Measurements from ENCODE around the gene PODXL2.
"Not testable (repeated sequence)": the region's sequence is repeated elsewhere in the genome, so short reads cannot be mapped to it uniquely, and the experiment has no call there.

The PODXL2 gene

GRCh38 chr3:127692501-127693335 is 63.7 kb downstream of the PODXL2 start:
- DNase-seq, result no peak

- DNase-seq, result no peak
These were observed 64.4 kb downstream of the PODXL2 start for GRCh38 chr3:127693336-127693843.

GRCh38 chr3:127694467-127695215 is 65.7 kb downstream of the PODXL2 start:
- peak; percentile 47 for DNase-seq

- DNase-seq, result peak; percentile 60
These were observed 68.7 kb downstream of the PODXL2 start for GRCh38 chr3:127697551-127698240.

DNA sequence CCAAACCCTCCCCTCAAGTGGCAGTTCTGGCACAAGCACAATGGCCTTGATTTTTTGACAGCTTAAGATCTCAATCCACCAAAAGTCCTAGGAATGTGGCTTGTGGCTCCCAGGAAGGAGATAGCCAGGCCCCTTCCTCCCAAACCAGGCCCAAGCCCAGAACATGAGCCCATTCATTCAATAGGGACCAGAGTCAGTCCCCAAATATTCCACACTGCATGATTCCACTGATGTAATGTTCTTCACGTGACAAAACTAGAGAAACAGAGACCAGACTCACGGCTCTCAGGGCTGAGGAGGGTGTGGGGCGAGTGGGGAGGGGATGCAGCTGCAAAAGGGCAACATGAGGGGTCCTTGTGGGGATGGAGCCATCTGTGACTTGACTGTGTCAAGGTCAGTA is 69.3 kb downstream of the PODXL2 start:
- no peak for DNase-seq

DNA sequence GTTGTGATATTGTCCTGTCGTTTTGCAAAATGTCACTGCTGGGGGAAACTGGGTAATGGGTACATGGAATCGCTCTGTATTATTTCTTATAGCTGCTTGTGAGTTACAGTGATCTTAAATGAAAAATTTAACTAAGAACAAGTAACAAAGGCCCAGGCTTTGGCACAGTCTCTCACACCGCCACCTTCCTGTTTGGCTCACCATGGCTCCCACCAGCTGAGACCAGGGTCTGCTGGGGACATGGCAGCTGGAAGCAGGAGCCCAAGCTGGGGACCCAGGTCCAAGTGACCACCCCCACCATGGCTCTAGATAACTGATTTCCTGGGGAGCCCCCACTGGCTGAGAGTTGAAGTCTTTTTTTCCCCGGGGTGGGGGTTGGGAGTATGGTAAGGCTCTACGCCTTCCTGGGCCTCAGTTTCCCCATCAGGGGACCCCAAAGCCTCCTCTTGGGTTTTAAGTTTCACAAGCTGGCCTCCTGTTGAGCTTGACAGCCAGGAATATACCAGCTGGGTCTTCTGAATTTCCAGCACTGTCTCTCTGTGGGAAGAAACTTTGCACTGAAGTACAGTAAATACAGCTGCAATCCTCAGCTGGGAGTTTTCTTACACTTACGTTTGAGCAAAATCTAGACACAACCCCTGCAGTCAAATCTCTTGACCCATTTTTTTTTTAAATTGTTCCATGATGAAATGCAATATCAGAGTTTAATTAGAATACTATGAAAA is 69.9 kb downstream of the PODXL2 start:
- DNase-seq, result no peak

GRCh38 chr3:127699416-127700300 is 70.7 kb downstream of the PODXL2 start:
- no peak for DNase-seq

DNA sequence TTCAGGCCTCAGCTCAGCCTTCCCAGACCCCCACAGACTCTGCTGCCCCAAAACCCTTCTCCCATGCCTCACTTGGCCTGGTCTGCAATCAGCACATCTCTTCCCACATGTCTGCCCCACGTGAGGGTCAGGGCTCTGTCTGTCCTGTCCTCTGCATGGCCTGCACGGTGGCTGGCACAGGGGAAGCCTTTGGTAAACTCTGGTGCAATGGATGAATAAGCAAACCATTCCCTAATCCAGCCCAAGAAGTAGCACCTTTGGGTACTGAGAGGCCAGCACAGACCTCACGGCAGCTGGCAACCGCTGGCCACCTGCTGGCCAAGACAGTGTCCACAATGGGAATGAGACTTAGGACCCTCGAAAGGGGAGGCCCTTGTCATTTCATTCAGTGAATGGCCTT is 71.4 kb downstream of the PODXL2 start:
- DNase-seq, result no peak

DNA sequence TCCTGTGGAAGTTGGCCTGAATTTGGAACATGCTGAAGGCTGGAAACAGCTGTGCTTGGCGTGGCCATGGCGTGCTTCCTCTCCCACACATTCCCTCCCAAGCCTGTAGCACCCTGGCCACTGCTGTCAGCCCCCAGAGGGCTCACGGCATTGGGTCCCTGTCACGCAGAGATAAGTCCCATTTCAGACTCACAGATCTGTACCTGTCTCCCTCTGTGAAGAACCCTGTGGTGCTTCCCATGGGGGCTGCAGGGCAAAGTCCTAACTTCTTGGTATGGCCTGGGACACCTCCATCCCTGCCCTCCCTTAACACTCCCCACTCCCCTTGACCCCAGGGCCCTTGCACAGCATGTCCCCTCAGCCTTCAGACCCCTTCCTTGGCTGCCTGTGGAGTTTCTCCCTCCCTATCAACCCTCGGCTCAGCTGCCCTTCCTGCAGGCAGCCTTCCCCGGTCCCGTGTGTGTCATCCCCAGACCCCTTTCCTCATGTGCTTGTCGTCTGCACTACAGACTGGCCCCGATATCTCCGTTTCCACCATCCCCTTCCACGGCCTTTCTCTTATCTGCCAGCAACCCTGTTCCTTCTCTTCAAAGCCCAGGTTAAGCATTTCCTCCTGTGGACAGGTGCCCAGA is 72.4 kb downstream of the PODXL2 start:
- DNase-seq, result no peak

DNA sequence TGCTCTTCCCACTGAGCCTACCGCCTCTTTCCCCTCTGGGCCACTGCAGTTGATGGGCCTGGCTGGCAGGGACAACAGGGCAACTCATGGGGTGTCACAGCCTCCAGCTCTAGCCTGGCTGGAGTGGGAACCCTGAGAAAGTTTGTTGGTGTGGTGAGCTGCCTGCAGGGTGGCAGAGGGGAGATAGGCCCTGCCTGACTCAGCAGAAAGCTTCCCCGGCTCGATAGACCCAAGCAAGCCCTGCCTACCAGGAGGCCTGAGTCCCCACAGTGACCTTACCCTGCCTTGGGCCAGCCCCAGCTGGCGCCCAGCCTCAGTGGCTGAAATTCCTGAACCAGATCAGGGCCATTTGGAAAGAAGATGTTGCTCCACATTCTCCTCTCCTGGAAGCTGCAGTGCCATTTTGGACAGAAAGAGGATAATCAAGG is 73.2 kb downstream of the PODXL2 start:
- DNase-seq, result no peak

GRCh38 chr3:127704840-127705239 is 75.9 kb downstream of the PODXL2 start:
- not testable (repeated sequence) for DNase-seq

DNA sequence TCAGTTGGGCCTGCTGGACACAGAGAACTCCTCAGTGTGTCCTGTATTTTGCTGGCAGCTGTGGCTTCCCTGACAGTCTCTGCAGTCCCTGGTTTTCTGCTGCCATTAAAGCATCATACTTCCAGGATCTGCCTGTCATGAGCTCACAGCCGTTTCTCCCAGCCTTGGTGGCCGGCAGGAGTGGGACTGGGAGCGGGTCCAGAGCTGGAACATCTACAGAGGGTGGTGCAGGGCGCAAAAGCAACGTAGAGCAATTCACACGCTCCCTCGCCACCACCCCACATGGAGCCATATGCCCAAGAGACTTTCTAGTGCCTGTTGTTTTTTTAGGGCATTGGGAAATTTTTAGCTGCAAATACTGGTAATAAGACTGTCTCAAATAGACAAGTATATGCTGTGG is 77.3 kb downstream of the PODXL2 start:
- DNase-seq, result no peak

DNA sequence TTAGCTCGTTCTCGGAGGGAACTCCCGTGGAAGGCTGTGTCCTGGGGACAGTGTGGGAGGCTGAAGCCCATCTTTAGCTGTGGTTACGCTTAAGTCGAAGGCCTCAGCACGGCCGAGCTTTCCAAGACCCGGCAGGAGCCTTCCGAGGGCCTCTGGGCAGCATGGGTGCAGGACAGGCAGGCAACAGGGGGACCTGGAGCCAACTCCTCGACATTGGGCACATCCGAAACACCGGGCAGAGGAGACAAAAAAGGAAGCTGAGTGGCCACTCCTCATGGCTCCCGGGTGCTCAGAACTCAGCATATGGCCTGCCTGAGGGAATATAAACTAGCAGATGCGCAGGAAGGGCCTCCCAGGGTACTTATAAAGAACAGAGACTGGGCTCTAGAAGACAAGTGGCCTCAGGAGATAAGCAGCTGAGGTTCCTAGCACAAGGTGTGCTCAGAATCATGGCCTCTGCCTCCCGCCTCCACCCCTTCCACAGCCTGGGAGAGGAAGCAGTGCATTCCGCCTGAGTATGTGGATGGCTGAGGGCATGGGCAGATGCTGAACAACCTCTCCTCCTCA is 77.9 kb downstream of the PODXL2 start:
- no peak for DNase-seq

DNA sequence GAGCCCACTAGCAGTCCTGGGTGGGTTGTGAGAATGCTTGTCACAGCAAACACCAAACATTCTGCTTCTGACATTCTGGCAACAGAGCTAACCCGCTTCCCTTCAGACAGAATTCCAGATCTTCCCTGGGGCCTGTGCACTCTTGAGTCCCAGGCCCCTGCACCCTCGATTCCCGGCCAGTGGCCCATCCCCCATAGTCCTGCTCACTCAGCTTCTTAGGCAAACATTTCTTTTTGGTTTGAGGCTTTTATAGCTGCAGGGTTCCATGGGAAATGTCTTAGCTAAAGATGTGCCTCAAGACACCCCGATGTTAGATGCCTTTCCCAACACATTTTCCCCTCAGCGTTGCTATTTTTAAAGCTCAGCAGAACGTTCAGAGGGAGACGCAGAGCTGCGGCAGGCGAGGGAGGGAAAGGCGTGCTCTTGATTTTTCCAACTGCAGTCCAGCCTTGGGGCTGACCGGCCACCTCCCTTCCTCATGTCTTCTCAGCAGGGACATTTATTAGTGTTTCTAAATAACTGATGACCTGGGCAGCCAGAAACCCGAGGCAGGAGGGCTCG is 78.9 kb downstream of the PODXL2 start:
- no peak for DNase-seq

DNA sequence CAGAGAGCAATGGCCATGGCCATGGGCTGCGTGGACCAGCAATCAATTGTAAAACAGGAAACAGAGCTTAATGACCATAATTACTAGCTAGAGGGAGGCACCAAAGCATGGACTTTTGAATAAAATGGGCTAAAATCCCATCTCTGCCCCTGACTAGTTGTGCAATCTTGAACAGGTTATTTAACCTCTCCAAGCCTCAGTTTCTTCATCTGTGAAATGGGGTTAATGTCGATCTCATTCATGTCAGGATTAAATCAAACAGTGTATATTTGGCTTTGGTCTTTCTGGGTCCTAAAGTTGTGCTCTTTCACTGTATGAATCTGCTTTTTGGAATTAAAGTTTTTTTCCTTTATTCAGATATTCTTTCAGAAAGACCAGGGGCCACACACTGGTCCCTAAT is 79.9 kb downstream of the PODXL2 start:
- no peak for DNase-seq

DNA sequence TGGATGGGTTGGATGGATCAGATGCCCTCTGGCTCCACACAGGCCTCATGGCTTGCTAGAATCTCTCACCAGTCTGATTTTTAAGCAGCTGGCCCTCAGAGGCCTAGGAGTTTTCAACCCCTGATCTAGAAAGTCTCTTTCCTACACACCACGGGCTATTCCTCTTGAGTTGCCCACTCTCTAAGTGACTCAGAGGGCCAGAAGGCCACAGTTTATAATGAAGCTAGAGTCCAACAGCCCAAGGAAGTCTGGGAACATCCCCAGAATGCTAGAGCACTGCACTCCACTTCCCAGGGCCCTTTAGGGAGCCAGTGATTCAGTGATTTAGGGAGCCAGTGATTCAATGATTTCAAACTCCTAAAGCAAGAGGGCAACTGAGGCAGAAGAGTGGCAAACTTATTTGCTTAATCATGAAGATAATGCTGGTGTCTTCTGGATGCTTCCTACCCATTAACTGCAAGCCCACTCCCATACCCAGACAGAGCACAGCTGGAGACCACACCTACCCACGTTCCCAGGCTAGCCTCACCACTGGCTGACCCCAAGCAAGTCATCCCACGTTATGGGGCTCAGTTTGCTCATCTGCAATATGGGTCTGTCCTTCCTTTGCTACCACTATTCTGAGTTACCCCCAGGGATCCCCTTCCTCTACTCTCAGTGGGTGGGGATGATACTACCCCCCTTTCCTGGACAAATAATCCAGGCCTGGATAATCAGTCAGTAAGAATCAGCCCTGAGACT is 80.5 kb downstream of the PODXL2 start:
- no peak for DNase-seq

GRCh38 chr3:127710155-127710941 is 81.4 kb downstream of the PODXL2 start:
- DNase-seq, result no peak

DNA sequence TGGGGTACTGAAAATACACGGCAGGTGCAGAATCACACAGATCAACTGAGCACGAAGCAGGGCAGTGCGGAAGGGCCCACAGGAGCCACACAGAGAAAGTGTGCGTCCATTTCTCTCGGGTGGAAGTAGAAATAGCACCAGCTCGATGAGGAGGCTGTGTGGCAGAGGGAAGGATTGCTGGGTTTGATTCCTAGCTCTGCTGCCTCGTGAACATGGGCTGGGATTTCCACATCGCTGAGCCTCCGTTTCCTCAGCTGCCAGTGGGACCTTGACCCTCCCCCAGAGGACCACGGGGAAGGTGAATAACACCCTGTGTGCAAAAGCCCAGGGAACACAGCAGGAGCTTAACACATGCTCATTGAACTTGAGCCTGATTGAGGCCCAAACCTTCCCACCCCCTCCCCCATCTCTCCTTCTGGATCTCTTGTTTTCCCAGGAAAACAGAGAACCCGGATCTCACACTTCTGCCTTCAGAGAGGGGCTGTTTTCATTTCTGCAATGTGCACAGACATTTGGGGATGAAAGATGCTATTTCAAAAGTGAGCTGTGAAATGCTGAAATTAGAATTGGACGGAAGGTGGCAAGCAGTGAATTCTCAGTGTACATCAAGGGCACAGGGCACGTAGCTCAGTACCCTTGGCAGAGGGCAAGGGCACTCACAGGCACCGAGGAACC is 82.2 kb downstream of the PODXL2 start:
- DNase-seq, result no peak
